ENCODE measurements around the gene AP1AR. TPM values are rescaled to one million over a fixed set of nuclear protein-coding genes. Genes with fewer than 3 reads are reported as not detected.

AP1AR gene
- total RNA-seq, 1 experiment from 2014 or later = 105 TPM

DNA sequence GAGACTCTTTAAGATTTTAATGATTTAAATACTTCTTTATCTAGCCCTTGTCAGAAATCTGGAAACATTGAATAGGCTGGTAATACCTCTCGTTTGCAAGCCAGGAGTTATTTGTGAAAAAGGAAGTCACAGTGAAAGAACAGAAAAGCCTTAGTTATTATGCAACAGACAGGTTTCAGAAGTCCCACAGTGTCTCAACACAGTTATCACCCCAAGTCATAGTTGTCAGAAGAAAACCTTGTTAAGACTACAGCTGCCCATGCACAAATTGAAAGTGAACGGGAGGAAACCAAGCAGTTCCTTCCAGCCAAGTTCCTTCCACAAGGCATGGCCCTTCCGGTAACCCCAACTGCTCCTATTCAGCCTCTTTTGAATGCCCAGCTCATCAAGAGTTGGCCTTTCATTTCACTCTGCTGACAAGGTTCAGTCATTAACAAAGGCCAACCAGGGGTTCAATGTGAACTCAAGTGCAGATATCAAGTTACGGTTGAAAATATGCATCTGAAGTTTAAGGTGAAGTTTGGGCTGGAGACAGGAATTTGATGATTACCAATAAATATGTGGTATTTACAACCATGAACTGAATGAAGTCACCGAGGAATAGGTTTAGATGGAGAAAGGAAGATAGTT, 81.1 kb downstream of the AP1AR start:
- DNase-seq (ENCODE audit: low spot score) = no peak

DNA sequence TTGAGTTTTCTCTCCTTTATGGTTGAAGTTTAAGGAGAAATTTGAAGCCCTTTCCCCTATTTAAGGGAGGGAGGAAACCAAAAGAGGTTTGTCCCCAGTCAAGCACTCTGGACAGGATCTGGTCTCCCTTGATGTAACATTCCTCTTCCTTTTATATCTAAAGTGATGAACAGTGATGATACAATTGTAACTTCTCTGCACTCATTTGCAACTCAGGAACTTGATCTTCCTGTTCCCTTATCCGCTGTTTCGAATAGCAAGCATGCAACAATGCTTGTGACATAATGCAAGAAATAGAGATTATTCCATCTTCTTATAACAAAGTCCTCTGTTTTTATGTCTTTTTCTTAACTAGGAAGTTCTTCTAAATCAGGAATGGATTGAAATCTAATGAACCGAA, 83.9 kb downstream of the AP1AR start:
- DNase-seq (ENCODE audit: low spot score) = no peak

DNA sequence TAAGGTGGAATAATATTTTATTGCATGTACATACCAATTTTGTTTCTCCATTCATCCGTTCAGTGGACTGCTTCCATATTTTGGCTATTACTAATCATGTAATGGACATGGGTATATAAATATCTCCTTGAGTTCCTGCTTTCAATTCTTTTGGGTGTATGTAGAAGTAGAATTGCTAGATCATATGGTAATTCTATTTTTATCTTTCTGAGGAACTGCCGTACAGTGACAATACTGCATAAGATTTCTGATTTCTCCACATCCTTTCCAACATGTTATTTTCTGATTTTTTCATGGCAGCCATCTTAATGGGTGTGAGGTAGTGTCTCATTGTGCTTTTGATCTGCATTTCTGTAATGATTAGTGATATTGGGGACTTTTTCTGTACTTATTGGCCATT, 84.8 kb downstream of the AP1AR start:
- no peak for DNase-seq (ENCODE audit: low spot score)

DNA sequence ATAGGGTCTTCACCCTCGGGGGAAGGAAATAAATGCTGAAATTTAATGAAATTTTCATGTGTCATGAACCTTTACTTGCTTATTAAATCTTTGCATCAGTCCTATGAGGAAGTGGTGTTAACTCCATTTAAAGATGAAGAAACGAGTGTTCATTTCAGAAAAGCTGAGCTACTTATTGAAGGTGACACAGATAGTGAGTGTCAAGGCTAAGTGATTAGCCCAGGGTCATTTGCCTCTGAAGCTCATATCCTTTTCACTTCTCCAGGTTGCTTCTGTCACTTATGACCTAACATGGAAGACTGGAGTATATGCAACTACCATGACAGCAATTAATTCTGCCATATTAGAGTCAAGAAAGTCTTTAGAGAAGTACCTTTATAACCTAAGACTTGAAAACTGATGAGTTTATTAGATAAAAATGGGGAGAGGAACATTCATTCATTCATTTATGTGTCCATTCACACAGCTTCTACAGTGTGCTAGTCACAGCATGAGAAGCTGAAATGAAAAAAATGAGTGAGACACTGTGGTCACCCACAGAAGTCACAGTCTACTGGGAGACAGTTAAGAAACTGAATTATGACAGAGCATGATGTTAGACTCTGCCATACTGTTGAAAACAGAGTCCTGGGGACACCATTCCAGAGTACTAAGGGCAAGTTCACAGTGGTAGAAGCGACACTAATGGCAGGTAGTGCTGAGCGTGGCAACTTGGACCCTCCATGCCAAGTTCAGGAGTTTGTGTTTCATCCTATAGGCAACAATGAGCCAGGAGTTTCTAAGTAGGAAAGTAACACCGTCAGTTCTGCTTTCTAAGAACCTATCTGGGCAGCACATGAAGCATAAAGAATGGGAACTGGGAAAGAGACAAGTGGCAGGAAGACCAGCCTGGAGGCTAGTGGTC, 86.9 kb downstream of the AP1AR start:
- no peak for DNase-seq (ENCODE audit: low spot score)

Other genes starting within 250 kb of the AP1AR start
- 0.91 and 0.92 TPM in 2 replicates for gene FAM241A, start 86.3 kb upstream of the AP1AR start, total RNA-seq (2014; rRNA removed; shearing (Covaris generic))
- 5.9 and 10.1 TPM in 2 replicates for gene TIFA, start 54.1 kb downstream of the AP1AR start, total RNA-seq (2014; rRNA removed; shearing (Covaris generic))
- gene ALPK1, start 65.6 kb downstream of the AP1AR start, total RNA-seq (2014; rRNA removed; shearing (Covaris generic)) = 3.2 and 4.9 TPM in 2 replicates

Data from HT-29 (cell line).